Keratinocyte (primary cell): ENCODE data around the gene STXBP5L. TPM values are rescaled to one million over a fixed set of nuclear protein-coding genes. Genes with fewer than 3 reads are reported as not detected.
"Not testable (repeated sequence)": the region's sequence is repeated elsewhere in the genome, so short reads cannot be mapped to it uniquely, and the experiment has no call there.

Source experiments
- DNase-seq: peaks from one replicate; pipeline ENCODE4 v3.0.0-alpha.2; 2011; ENCODE audit warnings: low read depth, missing footprints, low spot score
- FAIRE-seq: peaks from 2 replicates; lab custom pipeline; 2011; peaks lifted over from hg19 to GRCh38; lab: Jason Lieb, UNC
- H2AFZ ChIP-seq: 2 replicates; pipeline ENCODE4 v1.6.0; 2012; ENCODE audit warnings: low read length, control low read depth, inconsistent platforms; ENCODE audit not compliant: control insufficient read depth
- H3K27ac ChIP-seq: 2 replicates; pipeline ENCODE4 v1.5.1; 2011; ENCODE audit warnings: low read length; ENCODE audit not compliant: control insufficient read depth, insufficient read depth
- H3K27me3 ChIP-seq: 3 replicates; pipeline ENCODE4 v1.6.0; 2011; ENCODE audit warnings: low read length; ENCODE audit not compliant: control insufficient read depth, insufficient read depth; ENCODE audit errors: extremely low read depth
- H3K36me3 ChIP-seq, 2 experiments: 2 replicates in 1 of 2; 3 replicates in 1 of 2; pipeline ENCODE4 v1.5.1; 2011; ENCODE audit warnings: low read length in 2 of 2, mild to moderate bottlenecking in 1 of 2; ENCODE audit not compliant: control insufficient read depth in 2 of 2, insufficient read depth in 2 of 2; ENCODE audit errors: extremely low read depth in 1 of 2
- H3K4me1 ChIP-seq: 3 replicates; pipeline ENCODE4 v1.5.1; 2011; ENCODE audit warnings: low read length; ENCODE audit not compliant: control insufficient read depth, insufficient read depth; ENCODE audit errors: extremely low read depth
- H3K4me2 ChIP-seq: 3 replicates; pipeline ENCODE4 v1.6.0; 2011; ENCODE audit warnings: low read depth, low read length; ENCODE audit not compliant: control insufficient read depth, insufficient read depth; ENCODE audit errors: extremely low read depth
- H3K4me3 ChIP-seq, 3 experiments: fragments of 200-600 bp in 1 of 3; sonication (generic) in 1 of 3; 2 replicates in 2 of 3; 3 replicates in 1 of 3; pipeline ENCODE4 v1.5.1; 2011 to 2016; ENCODE audit warnings: low read length in 3 of 3, mild to moderate bottlenecking in 3 of 3, control low read depth in 2 of 3, inconsistent platforms in 1 of 3, low read depth in 1 of 3, mixed read lengths in 1 of 3, mixed run types in 1 of 3, moderate library complexity in 1 of 3; ENCODE audit not compliant: control insufficient read depth in 2 of 3, insufficient read depth in 2 of 3; ENCODE audit errors: extremely low read depth in 1 of 3
- H3K79me2 ChIP-seq: 2 replicates; pipeline ENCODE4 v1.6.0; 2012; ENCODE audit warnings: low read length; ENCODE audit not compliant: control insufficient read depth, insufficient read depth
- H3K9ac ChIP-seq: 3 replicates; pipeline ENCODE4 v1.6.0; 2011; ENCODE audit warnings: low read length; ENCODE audit not compliant: control insufficient read depth, insufficient read depth; ENCODE audit errors: extremely low read depth
- H3K9me1 ChIP-seq: 3 replicates; pipeline ENCODE4 v1.6.0; 2011; ENCODE audit warnings: low read length; ENCODE audit not compliant: control insufficient read depth, insufficient read depth; ENCODE audit errors: extremely low read depth
- H3K9me3 ChIP-seq: 2 replicates; pipeline ENCODE4 v1.5.1; 2012; ENCODE audit warnings: low read depth, low read length; ENCODE audit not compliant: control insufficient read depth
- H4K20me1 ChIP-seq: 3 replicates; pipeline ENCODE4 v1.6.0; 2011; ENCODE audit warnings: low read length; ENCODE audit not compliant: control insufficient read depth, insufficient read depth; ENCODE audit errors: extremely low read depth
- CTCF ChIP-seq, 3 experiments: IDR thresholded peaks in 1 of 3; conservative IDR thresholded peaks in 1 of 3; optimal IDR thresholded peaks in 1 of 3; 2 replicates in 2 of 3; 3 replicates in 1 of 3; pipeline versions ENCODE3 to v1.5.1; 2011; ENCODE audit warnings: low read length in 3 of 3, mild to moderate bottlenecking in 3 of 3, moderate library complexity in 2 of 3, control low read depth in 1 of 3, inconsistent platforms in 1 of 3; ENCODE audit not compliant: insufficient read depth in 2 of 3; ENCODE audit errors: extremely low read depth in 1 of 3
- EZH2 ChIP-seq: IDR thresholded peaks from one replicate; pipeline ENCODE4 v1.6.1; 2012; ENCODE audit warnings: inconsistent platforms, mild to moderate bottlenecking, low read length, moderate library complexity
- dilution Hi-C: fragments of 300-500 bp; cut with MboI; formaldehyde crosslinking; loops from one replicate; pipeline ENCODE4 v1.7.0; 2020; ENCODE audit warnings: low sequenced_read_pairs; ENCODE audit not compliant: extremely low pct_ligation_motif_present
- polyA plus RNA-seq, 5 experiments: library from polyadenylated mRNA; depleted of rRNA in 3 of 5; stranded (reverse) in 3 of 5; stranded (forward) in 1 of 5; unstranded in 1 of 5; fragments of >200 nt; gene quantifications; 1 replicate in 1 of 5; 2 replicates in 3 of 5; 3 replicates in 1 of 5; pipeline versions ENCODE4 v1.2.1 to v1.2.3, GENCODE V29; 2011 to 2012; ENCODE audit warnings: missing spikeins in 2 of 5, low read depth in 1 of 5, low replicate concordance in 1 of 5

The STXBP5L gene
- polyA plus RNA-seq, 1 donor (not counting 4 experiments of a cell fraction or from before 2014, with no cell fraction given) = not detected

- H3K27ac ChIP-seq = no peak overlapping the region
- H3K9me1 ChIP-seq = no peaks in the 10 kb centered on the region
- no peak overlapping the region for H3K4me3 ChIP-seq
- no peak overlapping the region for H2AFZ ChIP-seq
- H3K27me3 ChIP-seq = no peaks in the 10 kb centered on the region
- no peaks in the 10 kb centered on the region for H3K36me3 ChIP-seq
- H3K9ac ChIP-seq = no peak overlapping the region
- H3K4me2 ChIP-seq = no peak overlapping the region
- no peaks in the 10 kb centered on the region for H3K4me1 ChIP-seq
- FAIRE-seq (no peak), DNase-seq (no peak)
- H4K20me1 ChIP-seq = no peaks in the 10 kb centered on the region
- dilution Hi-C loops = no loop called here
- H3K9me3 ChIP-seq = no peaks in the 10 kb centered on the region
- TF ChIP-seq CTCF (optimal IDR thresholded peaks at IDR 0.05 in 1 of 3, IDR thresholded peaks at IDR 0.05 in 1 of 3, conservative IDR thresholded peaks at IDR 0.05 in 1 of 3; ENCODE audit: extremely low read depth in 1 of 3, insufficient read depth in 2 of 3, low read length in 3 of 3) (no peak), EZH2 (no peak)
- no peaks in the 10 kb centered on the region for H3K79me2 ChIP-seq
Measured at GRCh38 chr3:120892921-120893320, 15.1 kb upstream of the STXBP5L start.

GRCh38 chr3:120894316-120895057 is 13.5 kb upstream of the STXBP5L start:
- DNase-seq (no peak), FAIRE-seq (no peak)
- Histone ChIP-seq H3K4me1 (no peaks in the 10 kb centered on the region), H3K4me2 (no peak overlapping the region), H3K9ac (no peak overlapping the region), H3K9me3 (no peaks in the 10 kb centered on the region), H3K9me1 (no peaks in the 10 kb centered on the region), H3K79me2 (no peaks in the 10 kb centered on the region), H3K27me3 (no peaks in the 10 kb centered on the region), H3K36me3 (no peaks in the 10 kb centered on the region), H3K27ac (no peak overlapping the region), H3K4me3 (no peak overlapping the region), H4K20me1 (no peaks in the 10 kb centered on the region), H2AFZ (no peak overlapping the region)
- dilution Hi-C loops = no loop called here
- TF ChIP-seq EZH2 = no peak
- TF ChIP-seq CTCF (optimal IDR thresholded peaks at IDR 0.05 in 1 of 3, IDR thresholded peaks at IDR 0.05 in 1 of 3, conservative IDR thresholded peaks at IDR 0.05 in 1 of 3; ENCODE audit: extremely low read depth in 1 of 3, insufficient read depth in 2 of 3, low read length in 3 of 3) = no peak

- H3K36me3 ChIP-seq, dilution Hi-C loops, H3K4me3 ChIP-seq, H3K79me2 ChIP-seq, H3K9me1 ChIP-seq, H2AFZ ChIP-seq, H3K27me3 ChIP-seq, H3K9ac ChIP-seq, FAIRE-seq, H3K27ac ChIP-seq, DNase-seq, H4K20me1 ChIP-seq, H3K9me3 ChIP-seq, H3K4me2 ChIP-seq, H3K4me1 ChIP-seq: not testable (repeated sequence)
Measured at GRCh38 chr3:120901716-120902115, 6.3 kb upstream of the STXBP5L start.
